WTC11 (cell line): ENCODE results near the gene NFAT5. TPM values are rescaled to one million over a fixed set of nuclear protein-coding genes. Genes with fewer than 3 reads are reported as not detected.

Experiments
- ATAC-seq: fragments of 200-7000 bp; cut with Tn5 transposase; 2 replicates; pipeline ENCODE4 v1.10.0; 2021; ENCODE audit warnings: mild to moderate bottlenecking, moderate library complexity
- CTCF ChIA-PET: fragments of 300-600 bp; sonication (Branson Sonifier 250); formaldehyde crosslinking; loops from one replicate; lab custom pipeline; 2021; ENCODE audit warnings: antibody characterized with exemption; lab: Charles Lee
- POLR2A ChIA-PET: fragments of 350-600 bp; sonication (Branson Sonifier 250); formaldehyde crosslinking; loops from one replicate; lab custom pipeline; 2021; ENCODE audit warnings: antibody characterized with exemption; lab: Charles Lee
- DNase-seq: peaks from one replicate; pipeline ENCODE4 v3.0.0; 2021; ENCODE audit warnings: low spot score
- H3K27ac Mint-ChIP-seq: 2 replicates; pipeline ENCODE4 v1.8.0; 2021; ENCODE audit warnings: mixed read lengths
- H3K27me3 Mint-ChIP-seq: 2 replicates; pipeline ENCODE4 v1.8.0; 2021; ENCODE audit warnings: low read depth, mild to moderate bottlenecking, moderate library complexity, mixed read lengths
- H3K36me3 Mint-ChIP-seq: 2 replicates; pipeline ENCODE4 v1.8.0; 2021; ENCODE audit warnings: mixed read lengths
- H3K4me1 Mint-ChIP-seq: 2 replicates; pipeline ENCODE4 v1.8.0; 2022; ENCODE audit warnings: mixed read lengths
- H3K4me3 Mint-ChIP-seq: 2 replicates; pipeline ENCODE4 v1.8.0; 2021; ENCODE audit warnings: mild to moderate bottlenecking, moderate library complexity, mixed read lengths
- H3K9me3 Mint-ChIP-seq: 2 replicates; pipeline ENCODE4 v1.8.0; 2021; ENCODE audit warnings: mixed read lengths
- ATF1 ChIP-seq: sonication (generic); formaldehyde crosslinking; IDR thresholded peaks from 2 replicates; pipeline ENCODE4 v1.8.1; 2023; ENCODE audit warnings: mild to moderate bottlenecking, moderate library complexity, missing genetic modification reagents
- ELF4 ChIP-seq: sonication (generic); formaldehyde crosslinking; IDR thresholded peaks from 2 replicates; pipeline ENCODE4 v1.8.1; 2022; ENCODE audit warnings: low read depth, mild to moderate bottlenecking, moderate library complexity, missing genetic modification reagents
- ETV6 ChIP-seq: sonication (generic); formaldehyde crosslinking; IDR thresholded peaks from 2 replicates; pipeline ENCODE4 v1.8.1; 2022; ENCODE audit warnings: mild to moderate bottlenecking, missing genetic modification reagents
- FOXP1 ChIP-seq: sonication (generic); formaldehyde crosslinking; IDR thresholded peaks from 2 replicates; pipeline ENCODE4 v1.8.0; 2022; ENCODE audit warnings: missing genetic modification reagents, mild to moderate bottlenecking, moderate library complexity, borderline replicate concordance
- HMGA2 ChIP-seq: fragments of 250-450 bp; sonication (Bioruptor Pico); IDR thresholded peaks from 2 replicates; pipeline ENCODE4 v1.4.0; 2021; ENCODE audit warnings: mild to moderate bottlenecking, moderate library complexity
- KAT7 ChIP-seq: sonication (generic); formaldehyde crosslinking; IDR thresholded peaks from 2 replicates; pipeline ENCODE4 v1.8.1; 2023; ENCODE audit warnings: missing genetic modification reagents, mild to moderate bottlenecking, borderline replicate concordance
- MYBL2 ChIP-seq: sonication (generic); formaldehyde crosslinking; IDR thresholded peaks from 2 replicates; pipeline ENCODE4 v1.8.1; 2023; ENCODE audit warnings: mild to moderate bottlenecking, moderate library complexity, missing genetic modification reagents
- NFATC4 ChIP-seq: fragments of 250-450 bp; sonication (Bioruptor Pico); IDR thresholded peaks from 2 replicates; pipeline ENCODE4 v1.9.0; 2021; ENCODE audit warnings: mild to moderate bottlenecking
- NR2C2 ChIP-seq: sonication (generic); formaldehyde crosslinking; IDR thresholded peaks from 2 replicates; pipeline ENCODE4 v1.8.0; 2022; ENCODE audit warnings: mild to moderate bottlenecking, missing genetic modification reagents
- NR3C1 ChIP-seq: sonication (generic); formaldehyde crosslinking; conservative IDR thresholded peaks from 2 replicates; pipeline ENCODE4 v1.8.1; 2023; ENCODE audit warnings: low read depth, mild to moderate bottlenecking, missing genetic modification reagents
- RORB ChIP-seq: fragments of 250-450 bp; sonication (Bioruptor Pico); IDR thresholded peaks from 2 replicates; pipeline ENCODE4 v1.9.0; 2021; ENCODE audit warnings: mild to moderate bottlenecking
- SOX15 ChIP-seq: fragments of 250-450 bp; sonication (Bioruptor Pico); IDR thresholded peaks from 2 replicates; pipeline ENCODE4 v1.9.0; 2021; ENCODE audit warnings: mild to moderate bottlenecking
- ZBTB21 ChIP-seq: sonication (generic); formaldehyde crosslinking; IDR thresholded peaks from 2 replicates; pipeline ENCODE4 v1.8.1; 2023; ENCODE audit warnings: mild to moderate bottlenecking, missing genetic modification reagents, borderline replicate concordance
- ZNF219 ChIP-seq: sonication (generic); formaldehyde crosslinking; IDR thresholded peaks from 2 replicates; pipeline ENCODE4 v1.8.0; 2023; ENCODE audit warnings: missing genetic modification reagents, mild to moderate bottlenecking, borderline replicate concordance
- ZNF416 ChIP-seq: fragments of 250-450 bp; sonication (Bioruptor Pico); IDR thresholded peaks from 2 replicates; pipeline ENCODE4 v1.9.0; 2021; ENCODE audit warnings: mild to moderate bottlenecking, inconsistent platforms
- total RNA-seq: library from RNA; stranded (reverse); gene quantifications from 3 replicates; pipeline ENCODE4 v1.2.3, GENCODE V29; 2021
- TF ChIP-seq, protein P1 (sequence below): sonication (generic); formaldehyde crosslinking; IDR thresholded peaks from 2 replicates; pipeline ENCODE4 v1.8.1; 2023; ENCODE audit warnings: mild to moderate bottlenecking, missing genetic modification reagents, moderate library complexity
- TF ChIP-seq, protein P2 (sequence below): sonication (generic); formaldehyde crosslinking; IDR thresholded peaks from 2 replicates; pipeline ENCODE4 v1.8.1; 2023; ENCODE audit warnings: mild to moderate bottlenecking, missing genetic modification reagents, moderate library complexity
- TF ChIP-seq, protein P3 (sequence below): sonication (generic); formaldehyde crosslinking; conservative IDR thresholded peaks from 2 replicates; pipeline ENCODE4 v1.8.1; 2022; ENCODE audit warnings: mild to moderate bottlenecking, missing genetic modification reagents
- TF ChIP-seq, protein P4 (sequence below): fragments of 250-450 bp; sonication (Bioruptor Pico); IDR thresholded peaks from 2 replicates; pipeline ENCODE4 v1.8.0; 2021; ENCODE audit warnings: mild to moderate bottlenecking
- TF ChIP-seq, protein P5 (sequence below): sonication (generic); formaldehyde crosslinking; IDR thresholded peaks from 2 replicates; pipeline ENCODE4 v1.8.0; 2022; ENCODE audit warnings: mild to moderate bottlenecking, missing genetic modification reagents

Gene NFAT5
- total RNA-seq, 1 experiment from 2014 or later: 23.2 TPM

DNA sequence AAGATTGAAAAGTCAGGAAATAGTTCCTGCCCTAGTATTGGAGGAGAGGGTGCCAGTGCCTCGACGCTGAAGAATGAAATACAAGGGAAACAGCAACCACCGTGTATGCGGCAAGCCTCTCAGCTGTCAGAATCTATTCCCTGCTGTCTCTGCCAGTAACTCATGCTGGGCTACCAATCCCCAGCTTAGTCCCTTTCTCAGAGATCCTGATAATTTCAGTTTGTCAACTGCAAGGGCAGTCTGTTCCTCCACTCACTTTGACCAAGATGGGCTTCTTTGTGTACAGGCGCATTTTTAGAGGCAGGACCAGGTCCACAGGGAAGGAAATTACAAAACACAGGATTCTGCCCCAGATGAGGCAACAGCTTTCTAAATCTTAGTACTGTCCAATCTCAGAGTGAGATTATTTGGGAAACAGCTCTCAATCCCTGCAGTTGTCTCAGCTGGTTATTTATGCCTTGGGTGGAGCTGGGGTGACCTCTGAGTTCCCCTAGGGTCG is 159.3 kb downstream of the NFAT5 start (continued):
- TF ChIP-seq, protein P1, sequence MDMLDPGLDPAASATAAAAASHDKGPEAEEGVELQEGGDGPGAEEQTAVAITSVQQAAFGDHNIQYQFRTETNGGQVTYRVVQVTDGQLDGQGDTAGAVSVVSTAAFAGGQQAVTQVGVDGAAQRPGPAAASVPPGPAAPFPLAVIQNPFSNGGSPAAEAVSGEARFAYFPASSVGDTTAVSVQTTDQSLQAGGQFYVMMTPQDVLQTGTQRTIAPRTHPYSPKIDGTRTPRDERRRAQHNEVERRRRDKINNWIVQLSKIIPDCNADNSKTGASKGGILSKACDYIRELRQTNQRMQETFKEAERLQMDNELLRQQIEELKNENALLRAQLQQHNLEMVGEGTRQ (CRISPR knock-in tag): no peak
- TF ChIP-seq, protein P2, sequence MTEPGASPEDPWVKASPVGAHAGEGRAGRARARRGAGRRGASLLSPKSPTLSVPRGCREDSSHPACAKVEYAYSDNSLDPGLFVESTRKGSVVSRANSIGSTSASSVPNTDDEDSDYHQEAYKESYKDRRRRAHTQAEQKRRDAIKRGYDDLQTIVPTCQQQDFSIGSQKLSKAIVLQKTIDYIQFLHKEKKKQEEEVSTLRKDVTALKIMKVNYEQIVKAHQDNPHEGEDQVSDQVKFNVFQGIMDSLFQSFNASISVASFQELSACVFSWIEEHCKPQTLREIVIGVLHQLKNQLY (CRISPR knock-in tag): no peak
- no peak for TF ChIP-seq NFATC4 (CRISPR knock-in tag)
- TF ChIP-seq ZBTB21 (CRISPR knock-in tag): no peak

DNA sequence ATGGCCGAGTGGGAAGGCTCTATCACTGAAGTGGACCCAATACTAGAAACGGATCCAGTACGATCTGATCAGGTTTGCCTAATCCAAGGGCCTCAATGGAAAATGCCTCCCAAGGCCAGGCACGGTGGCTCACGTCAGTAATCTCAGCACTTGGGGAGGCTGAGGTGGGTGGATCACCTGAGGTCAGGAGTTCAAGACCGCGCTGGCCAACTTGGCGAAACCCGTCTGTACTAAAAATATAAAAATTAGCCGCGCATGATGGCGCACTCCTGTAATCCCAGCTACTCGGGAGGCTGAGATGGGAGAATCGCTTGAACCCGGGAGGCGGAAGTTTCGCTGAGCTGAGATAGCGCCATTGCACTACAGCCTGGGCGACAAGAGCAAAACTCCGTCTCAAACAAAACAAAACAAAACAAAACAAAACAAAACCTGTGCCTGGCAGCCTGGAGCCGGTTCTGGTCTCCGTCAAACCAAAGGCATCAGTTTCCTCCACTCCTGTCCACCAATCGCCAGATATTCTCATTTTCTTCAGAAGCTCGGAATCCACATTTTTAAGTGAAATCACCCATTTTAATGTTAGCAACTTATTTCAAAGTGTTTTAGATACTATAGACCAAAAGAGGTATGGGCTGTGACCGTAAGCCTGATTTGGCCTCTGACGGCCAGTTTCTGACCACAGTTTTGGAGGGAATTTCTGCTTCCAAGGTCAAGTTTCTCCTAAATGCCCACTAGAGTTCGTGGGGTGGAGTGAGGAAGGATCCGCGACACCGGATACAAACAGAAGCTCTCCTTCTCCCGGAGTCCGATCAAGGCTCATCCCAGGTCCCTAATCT is 159.9 kb downstream of the NFAT5 start:
- ChIA-PET POLR2A (interaction anchor here (0.8 to 1.0 kb wide), 3 partner anchors 37 to 564 kb away, joined by 3 read pairs; partner anchors contain the start of gene AARS1), CTCF (interaction anchor here (1.3 to 5.5 kb wide), 5 partner anchors 16 to 330 kb away, joined by 3 to 31 read pairs (median 6); partner anchors contain the start of gene NOB1)
- H3K9me3 Mint-ChIP-seq: no peaks in the 10 kb centered on the region
- no peak for TF ChIP-seq ELF4 (CRISPR knock-in tag)
- TF ChIP-seq ZNF416: no peak
- TF ChIP-seq, protein P3, sequence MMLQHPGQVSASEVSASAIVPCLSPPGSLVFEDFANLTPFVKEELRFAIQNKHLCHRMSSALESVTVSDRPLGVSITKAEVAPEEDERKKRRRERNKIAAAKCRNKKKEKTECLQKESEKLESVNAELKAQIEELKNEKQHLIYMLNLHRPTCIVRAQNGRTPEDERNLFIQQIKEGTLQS (CRISPR knock-in tag): no peak
- no peak for TF ChIP-seq SOX15 (CRISPR knock-in tag)
- TF ChIP-seq KAT7: no peak
- TF ChIP-seq ATF1 (CRISPR knock-in tag): no peak
- no peak for TF ChIP-seq RORB (CRISPR knock-in tag)
- no peak for TF ChIP-seq NR2C2 (CRISPR knock-in tag)
- no peak for TF ChIP-seq ETV6 (CRISPR knock-in tag)
- TF ChIP-seq, protein P4, sequence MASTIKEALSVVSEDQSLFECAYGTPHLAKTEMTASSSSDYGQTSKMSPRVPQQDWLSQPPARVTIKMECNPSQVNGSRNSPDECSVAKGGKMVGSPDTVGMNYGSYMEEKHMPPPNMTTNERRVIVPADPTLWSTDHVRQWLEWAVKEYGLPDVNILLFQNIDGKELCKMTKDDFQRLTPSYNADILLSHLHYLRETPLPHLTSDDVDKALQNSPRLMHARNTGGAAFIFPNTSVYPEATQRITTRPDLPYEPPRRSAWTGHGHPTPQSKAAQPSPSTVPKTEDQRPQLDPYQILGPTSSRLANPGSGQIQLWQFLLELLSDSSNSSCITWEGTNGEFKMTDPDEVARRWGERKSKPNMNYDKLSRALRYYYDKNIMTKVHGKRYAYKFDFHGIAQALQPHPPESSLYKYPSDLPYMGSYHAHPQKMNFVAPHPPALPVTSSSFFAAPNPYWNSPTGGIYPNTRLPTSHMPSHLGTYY: no peak
- no peak for TF ChIP-seq ZNF219 (CRISPR knock-in tag)
- TF ChIP-seq, protein P5, sequence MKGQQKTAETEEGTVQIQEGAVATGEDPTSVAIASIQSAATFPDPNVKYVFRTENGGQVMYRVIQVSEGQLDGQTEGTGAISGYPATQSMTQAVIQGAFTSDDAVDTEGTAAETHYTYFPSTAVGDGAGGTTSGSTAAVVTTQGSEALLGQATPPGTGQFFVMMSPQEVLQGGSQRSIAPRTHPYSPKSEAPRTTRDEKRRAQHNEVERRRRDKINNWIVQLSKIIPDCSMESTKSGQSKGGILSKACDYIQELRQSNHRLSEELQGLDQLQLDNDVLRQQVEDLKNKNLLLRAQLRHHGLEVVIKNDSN (CRISPR knock-in tag): no peak
- no peak for TF ChIP-seq MYBL2
- TF ChIP-seq NR3C1: no peak
- TF ChIP-seq FOXP1 (CRISPR knock-in tag): no peak
- TF ChIP-seq HMGA2 (CRISPR knock-in tag): no peak
- H3K36me3 Mint-ChIP-seq: no peaks in the 10 kb centered on the region
- H3K27me3 Mint-ChIP-seq: no peaks in the 10 kb centered on the region
- peak overlapping the region; percentile 99 for H3K27ac Mint-ChIP-seq
- peak overlapping the region; percentile 91 for H3K4me3 Mint-ChIP-seq
- ATAC-seq: no peak
- peaks cover 40% of the 10 kb centered on the region for H3K4me1 Mint-ChIP-seq
- no peak for DNase-seq
